ENCODE measurements around the gene LGALS3BP. TPM values are rescaled to one million over a fixed set of nuclear protein-coding genes. Genes with fewer than 3 reads are reported as not detected.

The LGALS3BP gene
- total and polyA plus RNA-seq, 2 of the 4 experiments (the other 2 are of a cell fraction), result 33.7 to 273 TPM

DNA sequence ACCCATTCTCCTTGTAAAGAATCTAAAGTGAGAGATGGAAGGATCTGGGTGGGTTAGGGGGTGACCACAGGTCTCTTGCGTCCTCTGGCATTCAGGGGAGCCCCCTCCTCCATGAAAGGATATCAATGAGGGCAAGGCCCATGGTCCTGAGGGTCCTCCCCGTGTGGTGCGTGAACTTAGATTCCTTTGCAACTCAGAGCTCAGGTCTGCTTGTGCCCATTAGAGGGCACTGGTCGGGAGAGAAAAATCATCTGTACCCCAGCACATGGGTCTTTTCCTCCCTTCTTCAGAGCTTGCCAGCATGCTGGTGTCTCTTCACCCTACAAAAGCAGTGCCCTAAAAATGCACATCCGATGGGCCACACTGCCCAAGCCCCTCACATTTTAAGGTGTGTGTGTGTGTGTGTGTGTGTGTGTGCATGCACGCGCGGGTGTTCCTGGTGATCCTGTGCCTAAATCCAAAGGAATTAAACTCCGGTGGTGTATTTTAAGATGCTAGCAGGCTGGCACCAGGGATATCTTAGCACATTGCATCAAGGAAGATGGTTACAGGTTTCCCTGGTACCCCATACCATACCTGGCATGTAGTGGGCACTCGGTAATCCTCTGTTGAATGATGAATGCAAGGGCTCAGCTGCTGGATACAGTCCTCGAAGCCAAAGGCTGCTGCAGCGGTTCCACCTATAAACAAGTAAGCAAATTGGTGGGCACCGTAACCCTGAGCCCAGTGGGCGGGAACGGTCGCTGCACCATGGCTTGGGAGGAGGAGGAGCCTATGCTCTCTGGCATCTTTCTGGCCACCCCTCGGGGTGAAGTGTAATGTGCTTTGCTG is 49.0 kb upstream of the LGALS3BP start:
- Histone ChIP-seq H3K27me3 (ENCODE audit: control insufficient read depth, insufficient read depth, low read length) (no peaks in the 10 kb centered on the region), H3K56ac (ENCODE audit: extremely low read depth, insufficient read depth, low read length) (no peak overlapping the region), H4K8ac (ENCODE audit: low read depth in 2 of 2, low read length in 2 of 2) (peak overlapping the region; percentile 71 to 88; a peak in 2 of 4 replicates), H2BK15ac (ENCODE audit: low read depth, low read length) (peak overlapping the region; percentile 82; the same call in 1 of the 3 replicates), H2BK5ac (ENCODE audit: low read depth, low read length, poor library complexity, severe bottlenecking) (no peak overlapping the region), H3K14ac (replicated peaks; ENCODE audit: low read depth, low read length) (no peak overlapping the region), H3K4me3 (ENCODE audit: insufficient read depth, low read depth, low read length) (no peak overlapping the region), H2AK9ac (replicated peaks; ENCODE audit: low read depth, low read length, poor library complexity) (peak overlapping the region; percentile 52), H3K4me2 (ENCODE audit: low read depth, low read length) (no peak overlapping the region), H2AK5ac (ENCODE audit: low read depth, low read length) (peak overlapping the region; percentile 96; the same call in 1 of the 2 replicates), H4K91ac (ENCODE audit: insufficient read depth, low read depth, low read length) (peak overlapping the region; percentile 79; the same call in 1 of the 2 replicates), H3K9ac (ENCODE audit: low read depth, low read length) (no peak overlapping the region), H3K36me3 (ENCODE audit: control insufficient read depth, insufficient read depth, low read length) (no peaks in the 10 kb centered on the region), H3K9me1 (ENCODE audit: insufficient read depth, low read length) (peaks cover 28% of the 10 kb centered on the region), H3K4ac (ENCODE audit: low read depth, low read length) (peak overlapping the region; percentile 40), H3K18ac (ENCODE audit: low read depth, low read length) (no peak overlapping the region), H4K20me1 (ENCODE audit: insufficient read depth, low read length) (no peaks in the 10 kb centered on the region), H3K9me3 (ENCODE audit: control insufficient read depth, insufficient read depth, low read length) (no peaks in the 10 kb centered on the region), H2BK20ac (ENCODE audit: low read depth, low read length) (peak overlapping the region; percentile 28; the same call in 1 of the 2 replicates), H2AFZ (replicated peaks; ENCODE audit: low read length, poor library complexity) (peak overlapping the region; percentile 32), H3K23ac (ENCODE audit: low read depth, low read length) (peak overlapping the region; percentile 46; the same call in 1 of the 2 replicates), H3K79me1 (ENCODE audit: low read depth in 1 of 2, low read length in 2 of 2) (peaks cover 7 to 31% of the 10 kb centered on the region in 2 experiments; a peak in 2 of 4 replicates), H2BK120ac (ENCODE audit: low read depth, low read length) (peak overlapping the region; percentile 50), H4K5ac (ENCODE audit: low read depth, low read length) (no peak overlapping the region), H3K27ac (ENCODE audit: insufficient read depth, low read length) (no peak overlapping the region), H3K4me1 (ENCODE audit: control insufficient read depth, insufficient read depth, low read length) (peaks cover 26% of the 10 kb centered on the region)
- no peak for ATAC-seq (ENCODE audit: low read depth)
- no peak for DNase-seq
- dilution Hi-C loops (cut with HindIII; ENCODE audit: low sequenced_read_pairs, unreplicated experiment), result no loop called here
- intact Hi-C loops (cut with micrococcal nuclease), result no loop called here
- TF ChIP-seq RCOR1 (IDR thresholded peaks at IDR 0.05; ENCODE audit: insufficient replicate concordance, low read length), result no peak
- TF ChIP-seq, protein P1, sequence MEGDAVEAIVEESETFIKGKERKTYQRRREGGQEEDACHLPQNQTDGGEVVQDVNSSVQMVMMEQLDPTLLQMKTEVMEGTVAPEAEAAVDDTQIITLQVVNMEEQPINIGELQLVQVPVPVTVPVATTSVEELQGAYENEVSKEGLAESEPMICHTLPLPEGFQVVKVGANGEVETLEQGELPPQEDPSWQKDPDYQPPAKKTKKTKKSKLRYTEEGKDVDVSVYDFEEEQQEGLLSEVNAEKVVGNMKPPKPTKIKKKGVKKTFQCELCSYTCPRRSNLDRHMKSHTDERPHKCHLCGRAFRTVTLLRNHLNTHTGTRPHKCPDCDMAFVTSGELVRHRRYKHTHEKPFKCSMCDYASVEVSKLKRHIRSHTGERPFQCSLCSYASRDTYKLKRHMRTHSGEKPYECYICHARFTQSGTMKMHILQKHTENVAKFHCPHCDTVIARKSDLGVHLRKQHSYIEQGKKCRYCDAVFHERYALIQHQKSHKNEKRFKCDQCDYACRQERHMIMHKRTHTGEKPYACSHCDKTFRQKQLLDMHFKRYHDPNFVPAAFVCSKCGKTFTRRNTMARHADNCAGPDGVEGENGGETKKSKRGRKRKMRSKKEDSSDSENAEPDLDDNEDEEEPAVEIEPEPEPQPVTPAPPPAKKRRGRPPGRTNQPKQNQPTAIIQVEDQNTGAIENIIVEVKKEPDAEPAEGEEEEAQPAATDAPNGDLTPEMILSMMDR (conservative IDR thresholded peaks at IDR 0.05; ENCODE audit: low read depth, low read length), result 0 out of 2 replicates have a peak, but pooled peaks have one; percentile 12
- WGBS, 2 experiments (ENCODE audit: extremely low coverage in 2 of 2, insufficient read length in 1 of 2), result 70% methylated on average over 2 of the region's 17 CpGs; no CpG with 5 or more reads in 1 of the 2 experiments
- in situ Hi-C loops (cut with MboI; ENCODE audit: low sequenced_read_pairs), result no loop called here
- ChIA-PET POLR2A (ENCODE audit: unreplicated experiment) (interaction anchor here (0.6 kb wide), 1 partner anchor 19 kb away, joined by 9 read pairs; the partner anchor contains the start of gene CANT1), CTCF (interaction anchor here (0.7 to 1.0 kb wide), 2 partner anchors 34 to 50 kb away, joined by 3 read pairs; no protein-coding TSS in a partner anchor)
- no TSS peak for BruUV-seq (replicated peaks)
